GM11168 (cell line): Measurements from ENCODE around the gene SUGCT.
"Not testable (repeated sequence)": the region's sequence is repeated elsewhere in the genome, so short reads cannot be mapped to it uniquely, and the experiment has no call there.

Source experiments
- in situ Hi-C: fragments of 300-500 bp; cut with MboI; formaldehyde crosslinking; loops from one replicate; pipeline ENCODE4 v1.12.0; 2022; ENCODE audit warnings: low sequenced_read_pairs; ENCODE audit not compliant: unreplicated experiment

The SUGCT gene

DNA sequence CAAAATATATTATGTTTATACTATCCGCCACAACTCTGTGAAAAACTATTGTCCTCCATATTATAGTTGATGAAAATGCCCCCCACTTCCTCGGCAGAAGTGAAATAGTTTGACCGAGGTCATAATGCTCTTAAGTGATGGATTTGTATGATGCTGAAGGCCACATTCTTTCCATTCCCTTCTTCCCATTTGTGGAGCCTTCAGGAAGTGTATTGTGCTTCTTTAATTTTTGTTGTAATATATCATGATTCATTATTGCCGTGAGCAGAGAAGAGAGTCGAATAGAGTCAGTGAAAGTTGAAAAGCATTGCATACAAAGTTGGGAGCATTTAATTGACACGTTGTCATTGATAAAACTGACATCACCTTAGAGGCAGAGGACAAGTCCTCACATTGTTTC lies 460.3 kb downstream of the SUGCT start:
- in situ Hi-C loops, result no loop called here

GRCh38 chr7:40595832-40596231 lies 461.0 kb downstream of the SUGCT start:
- in situ Hi-C loops, result no loop called here

DNA sequence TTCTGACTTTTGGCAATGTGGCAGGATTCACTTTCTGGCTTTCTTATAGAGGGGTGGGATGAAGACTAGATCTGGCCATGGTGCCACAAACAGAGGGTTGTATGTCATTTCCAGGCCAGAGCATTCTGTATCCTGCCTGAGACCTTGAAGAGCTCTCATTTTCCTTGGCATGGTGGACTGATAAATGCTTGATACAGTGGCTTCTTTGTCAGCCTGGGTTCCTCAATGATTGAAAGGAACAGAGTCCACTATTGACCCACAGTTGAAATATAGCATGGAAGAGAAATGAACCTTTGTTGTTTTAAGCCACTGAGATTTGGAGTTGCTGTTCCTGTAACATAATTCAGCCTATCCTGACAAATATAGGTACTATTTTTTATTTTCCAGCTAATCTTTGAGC lies 462.7 kb downstream of the SUGCT start:
- in situ Hi-C loops, result no loop called here

GRCh38 chr7:40598915-40599314 lies 464.1 kb downstream of the SUGCT start:
- in situ Hi-C loops, result no loop called here

DNA sequence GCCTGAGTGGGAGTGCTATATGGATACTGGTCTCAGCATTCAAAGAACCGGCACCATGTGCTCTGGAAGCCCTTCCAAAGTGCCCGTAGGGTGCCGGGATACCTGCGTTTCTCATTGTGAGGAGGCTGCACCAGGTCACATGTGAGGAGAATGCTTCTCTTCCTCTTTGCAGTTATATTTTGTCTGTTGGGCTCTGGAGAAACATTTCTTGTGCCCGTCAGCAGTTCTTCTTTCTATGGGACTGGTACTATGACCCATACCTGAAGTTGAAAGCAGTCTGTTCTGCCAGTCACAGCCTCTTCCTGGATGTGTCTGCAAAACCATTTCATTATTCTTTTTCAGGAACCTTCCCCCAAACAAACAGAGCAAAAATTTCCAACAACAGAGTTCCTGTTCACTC lies 465.0 kb downstream of the SUGCT start:
- in situ Hi-C loops, result loop anchor here (25.0 kb wide), 1 partner anchor 388 kb away; no protein-coding TSS in a partner anchor

DNA sequence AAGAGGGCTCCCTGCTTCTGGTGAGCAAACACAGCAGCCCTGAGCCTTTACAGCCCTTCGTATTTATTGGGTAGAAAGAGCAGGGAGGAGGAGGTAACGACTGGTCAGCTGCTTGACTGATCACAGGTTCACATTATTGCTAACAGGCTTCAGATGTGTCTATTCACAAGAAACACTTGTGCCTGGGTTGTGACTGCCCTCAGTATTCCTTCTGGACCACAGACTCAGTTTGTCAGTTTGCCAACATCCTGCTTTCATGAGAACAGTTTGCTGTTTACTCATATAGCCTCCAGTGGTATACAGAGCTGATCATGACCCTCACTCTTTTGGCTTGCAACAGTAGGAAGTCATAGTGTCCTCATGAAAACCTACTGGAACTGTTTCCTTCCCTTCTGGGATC lies 467.5 kb downstream of the SUGCT start:
- in situ Hi-C loops, result loop anchor here (25.0 kb wide), 1 partner anchor 390 kb away; no protein-coding TSS in a partner anchor

- in situ Hi-C loops, result loop anchor here (25.0 kb wide), 1 partner anchor 393 kb away; no protein-coding TSS in a partner anchor
These were observed 470.0 kb downstream of the SUGCT start for GRCh38 chr7:40604601-40605438.

GRCh38 chr7:40608321-40609075 lies 473.7 kb downstream of the SUGCT start:
- in situ Hi-C loops, result loop anchor here (25.0 kb wide), 1 partner anchor 396 kb away; no protein-coding TSS in a partner anchor

DNA sequence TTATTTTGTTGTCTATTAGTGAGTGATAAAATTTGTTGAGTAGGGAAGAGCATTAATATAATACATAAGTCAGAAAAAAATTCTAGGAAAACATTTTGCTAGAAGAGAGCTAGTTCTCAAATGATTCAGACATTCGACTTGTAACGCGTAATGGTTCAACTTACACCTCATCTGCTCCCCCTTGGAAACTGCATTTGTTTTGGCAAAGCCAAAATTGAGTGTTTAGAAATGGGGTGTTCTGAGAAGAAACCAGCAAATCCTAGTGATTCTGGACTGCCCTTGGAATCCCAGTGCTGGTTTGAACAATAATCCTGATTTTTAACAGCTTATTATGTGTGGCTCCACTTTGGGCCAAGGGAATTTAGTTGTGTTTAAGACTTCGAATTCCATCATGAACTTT lies 475.7 kb downstream of the SUGCT start:
- in situ Hi-C loops, result loop anchor here (25.0 kb wide), 1 partner anchor 398 kb away; no protein-coding TSS in a partner anchor

GRCh38 chr7:40611095-40611871 lies 476.5 kb downstream of the SUGCT start:
- in situ Hi-C loops, result loop anchor here (25.0 kb wide), 1 partner anchor 399 kb away; no protein-coding TSS in a partner anchor

GRCh38 chr7:40612298-40612697 lies 477.5 kb downstream of the SUGCT start:
- in situ Hi-C loops, result loop anchor here (25.0 kb wide), 1 partner anchor 400 kb away; no protein-coding TSS in a partner anchor

GRCh38 chr7:40619647-40620046 lies 484.8 kb downstream of the SUGCT start:
- in situ Hi-C loops, result loop anchor here (25.0 kb wide), 1 partner anchor 407 kb away; no protein-coding TSS in a partner anchor

DNA sequence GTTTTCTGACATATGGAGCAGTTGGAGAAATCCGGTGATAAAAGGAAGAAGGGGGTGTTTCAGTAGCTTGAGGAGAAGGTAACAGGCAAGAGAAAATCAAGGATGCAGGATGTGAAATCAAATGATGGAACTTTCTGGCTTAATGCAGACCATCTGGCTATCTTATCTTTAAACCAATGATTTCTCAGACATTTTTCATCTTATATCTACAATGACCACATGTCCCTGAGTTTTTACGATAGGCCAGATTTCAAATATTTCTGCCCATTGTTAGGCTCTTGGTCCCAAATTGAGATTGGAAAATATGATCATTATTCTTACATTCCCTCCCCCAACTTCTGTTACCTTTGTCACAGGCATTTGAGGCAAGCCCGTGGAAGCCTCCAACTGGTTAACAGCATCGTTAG lies 486.8 kb downstream of the SUGCT start:
- in situ Hi-C loops, result loop anchor here (25.0 kb wide), 1 partner anchor 409 kb away; no protein-coding TSS in a partner anchor

GRCh38 chr7:40622941-40623501 lies 488.2 kb downstream of the SUGCT start:
- in situ Hi-C loops, result loop anchor here (25.0 kb wide), 1 partner anchor 411 kb away; no protein-coding TSS in a partner anchor

- in situ Hi-C loops, result loop anchor here (25.0 kb wide), 1 partner anchor 412 kb away; no protein-coding TSS in a partner anchor
These were observed 489.1 kb downstream of the SUGCT start for GRCh38 chr7:40623863-40624262.

DNA sequence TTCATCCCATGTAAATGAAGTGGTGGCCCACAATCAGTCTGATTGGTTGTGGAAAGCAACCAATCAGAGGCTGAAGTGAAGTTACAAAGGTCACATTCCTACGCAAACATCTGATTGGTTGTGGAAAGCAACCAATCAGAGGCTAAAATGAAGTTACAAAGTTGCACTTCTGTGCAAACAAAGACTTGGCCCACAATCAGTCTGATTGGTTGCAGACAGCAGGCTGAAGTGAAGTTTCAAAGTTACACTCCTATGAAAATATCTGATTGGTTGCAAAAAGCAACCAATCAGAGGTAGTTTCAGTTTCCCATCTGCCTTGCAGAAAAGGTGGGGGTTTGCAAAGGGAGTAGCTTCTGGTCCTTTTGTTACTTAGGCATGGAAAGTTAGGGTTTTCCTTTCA lies 492.6 kb downstream of the SUGCT start:
- in situ Hi-C loops, result not testable (repeated sequence)

GRCh38 chr7:40629891-40630290 lies 495.1 kb downstream of the SUGCT start:
- in situ Hi-C loops, result no loop called here

DNA sequence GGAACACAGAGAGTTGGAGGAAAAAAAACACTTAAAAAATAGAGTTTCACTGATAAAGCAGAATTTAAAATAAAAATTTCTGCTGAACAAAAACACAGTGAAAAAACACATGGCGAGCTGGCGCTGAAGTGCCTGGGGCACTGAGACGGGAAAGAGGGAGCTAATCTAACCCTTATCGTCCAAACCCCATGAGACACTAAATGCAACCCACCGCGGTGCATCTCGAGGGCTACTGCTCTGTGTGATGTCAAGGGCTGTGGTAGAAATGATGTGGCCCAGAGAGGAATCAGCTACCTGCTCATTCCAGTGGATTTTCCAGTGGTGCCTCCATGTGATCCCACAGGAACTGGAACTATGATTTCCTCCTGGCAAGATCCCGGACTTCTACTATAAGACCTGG lies 499.3 kb downstream of the SUGCT start:
- in situ Hi-C loops, result no loop called here

DNA sequence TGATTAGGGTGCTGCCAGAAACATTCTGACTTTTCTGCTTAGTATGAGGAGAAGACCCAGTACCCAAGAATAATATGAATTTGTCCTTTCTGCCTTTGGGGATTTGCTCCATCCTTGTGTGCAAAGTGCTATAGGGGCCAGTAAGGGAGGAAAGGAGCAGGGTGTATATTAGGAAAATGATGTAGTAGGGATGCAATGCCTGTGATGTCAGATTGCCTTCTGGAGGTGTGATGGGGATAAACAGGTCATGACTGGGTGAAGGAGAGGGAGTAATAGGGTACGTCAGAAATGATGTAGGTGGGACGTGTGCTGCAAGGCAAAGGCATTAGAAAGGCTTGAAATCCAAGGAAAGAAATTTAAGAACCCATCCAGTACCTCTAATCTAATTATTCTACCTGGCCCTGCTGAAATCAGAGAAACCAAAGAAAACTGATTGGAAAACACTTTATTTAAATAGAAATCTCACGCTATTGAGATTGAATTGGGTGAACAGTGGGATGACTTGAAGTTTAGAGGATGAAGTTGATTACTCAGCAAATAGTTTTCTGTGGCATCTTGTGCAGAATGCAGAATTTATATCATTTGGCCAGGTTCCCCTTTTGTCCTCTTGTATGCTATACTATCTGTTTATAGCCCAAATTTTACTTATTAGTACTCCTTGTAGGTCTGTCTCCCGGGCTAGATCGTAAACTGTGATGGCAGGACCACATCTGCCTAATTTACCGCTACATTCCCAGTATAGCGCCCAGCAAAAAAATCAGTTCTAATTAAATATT lies 503.9 kb downstream of the SUGCT start:
- in situ Hi-C loops, result no loop called here
